Breast epithelium (tissue), 3 donors: Measurements from ENCODE around the gene GFOD2.
"Not testable (repeated sequence)": the region's sequence is repeated elsewhere in the genome, so short reads cannot be mapped to it uniquely, and the experiment has no call there.

ENCODE experiments used
- POLR2A ChIP-seq: fragments of 450-650 bp; IDR thresholded peaks from one replicate; pipeline ENCODE4 v1.6.1; 2016; ENCODE audit warnings: antibody characterized with exemption, mild to moderate bottlenecking, moderate library complexity
- POLR2AphosphoS5 ChIP-seq, 3 donors: sonication (generic); formaldehyde crosslinking; IDR thresholded peaks; one replicate each; pipeline ENCODE4 v1.6.1; 2017; ENCODE audit warnings: antibody characterized with exemption in 3 of 3
- TF ChIP-seq, protein P1 (sequence below), 3 donors: fragments of 450-650 bp; IDR thresholded peaks; one replicate each; pipeline ENCODE4 v1.5.1; 2016 to 2017; ENCODE audit warnings: antibody characterized with exemption in 3 of 3, mild to moderate bottlenecking in 3 of 3, moderate library complexity in 3 of 3

GRCh38 chr16:67751331-67751730, 32.2 kb upstream of the GFOD2 start:
- TF ChIP-seq, protein P1, sequence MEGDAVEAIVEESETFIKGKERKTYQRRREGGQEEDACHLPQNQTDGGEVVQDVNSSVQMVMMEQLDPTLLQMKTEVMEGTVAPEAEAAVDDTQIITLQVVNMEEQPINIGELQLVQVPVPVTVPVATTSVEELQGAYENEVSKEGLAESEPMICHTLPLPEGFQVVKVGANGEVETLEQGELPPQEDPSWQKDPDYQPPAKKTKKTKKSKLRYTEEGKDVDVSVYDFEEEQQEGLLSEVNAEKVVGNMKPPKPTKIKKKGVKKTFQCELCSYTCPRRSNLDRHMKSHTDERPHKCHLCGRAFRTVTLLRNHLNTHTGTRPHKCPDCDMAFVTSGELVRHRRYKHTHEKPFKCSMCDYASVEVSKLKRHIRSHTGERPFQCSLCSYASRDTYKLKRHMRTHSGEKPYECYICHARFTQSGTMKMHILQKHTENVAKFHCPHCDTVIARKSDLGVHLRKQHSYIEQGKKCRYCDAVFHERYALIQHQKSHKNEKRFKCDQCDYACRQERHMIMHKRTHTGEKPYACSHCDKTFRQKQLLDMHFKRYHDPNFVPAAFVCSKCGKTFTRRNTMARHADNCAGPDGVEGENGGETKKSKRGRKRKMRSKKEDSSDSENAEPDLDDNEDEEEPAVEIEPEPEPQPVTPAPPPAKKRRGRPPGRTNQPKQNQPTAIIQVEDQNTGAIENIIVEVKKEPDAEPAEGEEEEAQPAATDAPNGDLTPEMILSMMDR (IDR thresholded peaks at IDR 0.05): not testable (repeated sequence)
- TF ChIP-seq POLR2A; POLR2AphosphoS5 (IDR thresholded peaks at IDR 0.05): not testable (repeated sequence)
